ENCODE measurements around the gene COL4A2.
"Not testable (repeated sequence)": the region's sequence is repeated elsewhere in the genome, so short reads cannot be mapped to it uniquely, and the experiment has no call there.

COL4A2 gene

GRCh38 chr13:110475117-110475516 lies 168.0 kb downstream of the COL4A2 start:
- no peak for DNase-seq (ENCODE audit: low spot score)

DNA sequence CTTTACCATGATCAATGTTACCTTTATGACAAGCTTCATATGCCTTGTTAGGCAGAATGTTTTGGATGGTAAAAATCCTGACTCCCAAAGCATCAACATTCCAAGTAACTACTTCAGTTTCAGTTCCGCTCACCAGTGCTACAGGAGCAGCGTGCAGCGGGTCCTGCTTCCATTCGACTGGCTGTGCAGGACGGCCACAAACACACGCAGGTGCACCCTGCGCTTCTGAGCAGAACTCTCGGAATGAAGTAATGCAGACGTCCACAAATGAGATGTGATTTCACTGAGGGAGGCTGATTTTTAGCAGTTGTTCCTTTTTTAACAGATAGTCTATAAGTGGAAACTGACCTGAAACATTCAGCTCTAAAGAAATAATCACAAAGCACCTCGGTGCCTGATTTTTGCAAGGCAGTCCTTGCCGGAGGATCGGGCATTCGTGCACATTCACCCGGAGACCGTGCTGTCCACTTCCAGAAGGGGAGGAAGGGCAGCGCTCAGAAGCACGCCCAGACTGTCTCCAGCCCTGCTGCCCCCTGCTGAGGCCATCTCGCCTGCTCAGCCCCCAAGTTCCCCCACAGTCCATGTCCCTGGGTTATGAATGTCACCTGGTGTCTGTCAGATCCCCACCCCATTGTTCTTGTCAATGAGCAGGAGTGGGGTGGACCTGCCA lies 168.6 kb downstream of the COL4A2 start:
- no peak for DNase-seq (ENCODE audit: low spot score)

DNA sequence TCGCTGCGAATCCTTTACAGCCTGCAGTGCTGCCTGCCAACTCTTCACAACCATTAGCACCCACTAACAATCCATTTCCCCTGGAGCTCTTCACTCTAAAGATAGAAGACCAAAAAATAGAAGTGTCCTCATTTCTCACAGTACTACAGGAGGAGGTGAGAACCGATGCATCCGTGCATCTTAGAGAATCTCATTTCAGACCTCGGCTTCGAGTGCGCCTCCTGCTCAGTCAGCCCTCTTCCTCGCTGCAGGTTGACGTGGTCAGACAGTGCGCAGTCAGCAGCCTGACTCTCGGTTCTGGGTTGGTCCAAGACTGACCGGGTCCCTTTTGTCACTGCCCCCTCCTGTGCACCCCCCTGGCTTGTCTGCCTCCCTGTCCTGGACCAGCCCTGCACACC lies 169.1 kb downstream of the COL4A2 start:
- no peak for DNase-seq (ENCODE audit: low spot score)

- no peak for DNase-seq (ENCODE audit: low spot score)
Observed at GRCh38 chr13:110477706-110478245, 170.7 kb downstream of the COL4A2 start.

DNA sequence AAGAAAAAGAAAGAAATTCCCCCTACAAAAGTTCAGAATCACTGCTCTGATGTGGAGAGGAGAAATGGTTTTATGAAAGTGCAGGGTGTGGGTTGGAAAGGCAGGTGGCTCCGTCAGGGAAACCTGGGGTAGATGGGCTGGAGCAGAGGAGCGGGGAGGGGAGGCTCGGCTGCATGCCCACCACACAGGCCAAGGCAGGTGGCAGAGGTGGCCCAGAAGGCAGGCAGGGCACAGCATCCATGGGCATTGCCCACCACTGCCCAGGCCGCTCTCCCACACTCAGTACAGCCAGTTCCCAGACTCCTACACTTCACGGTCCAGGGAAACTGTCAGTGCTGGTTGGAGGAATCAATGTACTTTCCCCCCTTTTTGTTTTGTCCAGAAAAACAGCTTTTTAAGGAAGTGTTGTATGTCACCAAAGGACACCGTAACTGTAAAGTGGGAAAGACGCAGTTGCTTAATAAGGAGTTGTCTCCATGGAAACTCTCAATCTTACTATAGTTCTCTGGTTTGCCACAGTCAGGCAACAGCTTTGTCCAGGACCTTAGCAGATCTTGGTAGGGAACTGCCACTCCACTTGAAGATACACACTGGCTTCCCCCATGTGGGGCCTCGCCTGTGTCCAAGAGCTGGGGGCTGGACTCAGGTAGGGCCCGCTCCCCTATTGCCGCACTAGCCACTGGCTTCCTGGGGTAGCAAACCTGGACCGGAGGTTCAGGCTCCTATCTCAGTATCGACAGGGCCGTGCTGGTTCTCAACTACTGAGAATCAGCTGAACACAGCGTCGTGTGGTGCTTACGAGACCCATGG lies 171.5 kb downstream of the COL4A2 start:
- DNase-seq (ENCODE audit: low spot score), result no peak

DNA sequence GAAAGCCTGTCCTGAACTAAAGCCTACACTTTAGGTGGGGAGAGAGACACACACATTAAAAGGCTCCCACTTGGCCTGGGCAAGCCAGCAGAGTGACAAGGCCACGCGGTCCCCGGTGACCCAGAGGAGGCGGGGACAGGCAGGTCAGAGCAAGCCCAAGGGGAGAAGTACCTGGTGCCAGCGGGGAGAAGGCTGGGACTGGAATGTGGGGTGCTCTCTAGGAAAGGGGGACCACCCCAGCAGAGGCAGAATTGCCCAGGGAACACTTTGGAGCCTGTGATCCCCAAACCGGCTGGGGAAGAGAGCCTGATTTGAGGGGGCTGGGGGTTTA lies 172.1 kb downstream of the COL4A2 start:
- DNase-seq (ENCODE audit: low spot score), result no peak

GRCh38 chr13:110479648-110480047 lies 172.6 kb downstream of the COL4A2 start:
- DNase-seq (ENCODE audit: low spot score), result no peak

DNA sequence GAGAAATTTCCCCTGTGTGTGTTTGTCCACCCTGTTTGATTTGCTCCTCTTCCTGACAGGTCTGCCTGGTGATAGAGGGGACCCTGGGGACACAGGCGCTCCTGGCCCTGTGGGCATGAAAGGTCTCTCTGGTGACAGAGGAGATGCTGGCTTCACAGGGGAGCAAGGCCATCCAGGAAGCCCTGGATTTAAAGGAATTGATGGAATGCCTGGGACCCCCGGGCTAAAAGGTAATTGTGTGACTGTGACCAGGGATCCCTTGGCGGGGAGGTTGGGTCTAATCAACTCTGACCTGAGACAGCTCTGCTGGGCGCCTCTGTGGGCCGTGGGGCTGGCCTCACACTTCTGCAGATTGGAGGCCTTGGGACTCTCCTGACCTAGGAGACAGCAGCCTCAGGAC lies 173.1 kb downstream of the COL4A2 start:
- no peak for DNase-seq (ENCODE audit: low spot score)

DNA sequence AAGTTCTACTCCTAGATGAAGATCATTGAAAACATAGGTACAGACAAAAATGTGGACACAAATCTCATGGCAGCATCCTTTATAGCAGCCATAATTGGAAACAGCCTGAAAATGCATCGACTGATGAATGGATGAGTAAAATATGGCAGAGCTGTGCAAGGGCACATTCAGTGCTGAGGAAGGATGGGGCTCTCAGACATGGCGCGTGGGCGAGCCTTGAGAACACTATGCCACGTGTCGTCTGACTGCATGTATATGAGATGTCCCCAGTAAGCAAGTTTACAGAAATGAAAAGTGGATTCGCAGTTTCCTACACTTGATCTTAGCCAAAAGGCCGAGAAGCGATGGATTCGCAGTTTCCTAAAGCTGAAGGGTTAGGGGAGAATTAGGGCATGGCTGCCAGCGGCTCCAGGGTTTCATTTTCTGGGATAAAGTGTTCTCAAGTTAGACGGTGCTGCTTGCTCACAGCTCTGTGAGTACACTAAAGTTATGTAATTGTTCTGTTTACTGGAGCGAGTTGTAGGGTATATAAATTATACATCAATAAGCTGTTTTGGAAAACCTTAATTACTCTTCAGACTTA lies 176.4 kb downstream of the COL4A2 start:
- DNase-seq (ENCODE audit: low spot score), result no peak

GRCh38 chr13:110484290-110485048 lies 177.4 kb downstream of the COL4A2 start:
- no peak for DNase-seq (ENCODE audit: low spot score)

- DNase-seq (ENCODE audit: low spot score), result peak; percentile 76
Observed at GRCh38 chr13:110485604-110486003, 178.5 kb downstream of the COL4A2 start.

DNA sequence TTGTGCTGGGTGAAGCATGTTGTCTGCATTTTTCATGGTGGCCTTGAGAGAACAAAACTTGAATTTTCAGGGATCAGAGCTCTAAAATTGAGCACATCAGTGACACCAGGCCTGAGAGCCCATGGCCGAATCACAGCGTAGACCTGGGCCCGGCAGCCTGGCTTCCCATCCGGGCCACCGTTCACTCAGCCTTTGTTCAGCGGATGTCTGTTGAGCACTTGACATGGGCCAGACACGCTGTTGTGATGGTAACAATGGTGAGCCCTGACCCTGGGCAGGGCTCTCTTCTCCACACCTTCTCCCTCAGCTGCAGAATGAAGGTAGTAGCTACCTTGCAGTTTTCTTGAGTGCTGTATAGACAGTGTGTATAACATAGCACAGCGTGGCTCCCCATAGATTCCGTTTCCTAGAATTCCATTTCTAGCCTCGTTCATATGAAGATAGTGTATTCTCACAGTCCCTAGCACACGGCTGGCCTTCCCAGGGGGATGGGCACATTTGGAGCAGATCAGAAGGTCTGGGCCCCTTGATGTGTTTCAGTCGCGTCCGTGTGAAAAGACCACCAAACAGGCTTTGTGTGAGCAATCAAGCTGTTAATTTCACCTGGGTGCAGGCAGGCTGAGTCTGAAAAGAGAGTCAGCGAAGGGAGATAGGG lies 179.1 kb downstream of the COL4A2 start:
- DNase-seq (ENCODE audit: low spot score), result no peak

DNA sequence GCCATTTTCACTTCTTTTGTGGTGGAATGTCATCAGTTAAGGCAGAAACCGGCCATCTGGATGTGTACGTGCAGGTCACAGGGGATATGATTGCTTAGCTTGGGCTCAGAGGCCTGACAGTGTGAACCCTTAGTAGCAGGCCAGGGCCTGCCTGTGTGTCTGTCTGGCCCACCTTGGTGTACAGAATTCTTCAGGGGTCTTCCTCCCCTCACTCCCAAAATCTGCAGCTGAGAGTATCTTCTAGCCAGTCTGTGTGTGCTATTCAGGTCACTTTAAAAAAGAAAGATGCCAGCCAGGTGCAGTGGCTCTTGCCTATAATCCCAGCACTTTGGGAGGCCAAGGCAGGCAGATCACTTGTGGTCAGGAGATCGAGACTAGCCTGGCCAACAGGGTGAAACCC lies 179.8 kb downstream of the COL4A2 start:
- not testable (repeated sequence) for DNase-seq (ENCODE audit: low spot score)

DNA sequence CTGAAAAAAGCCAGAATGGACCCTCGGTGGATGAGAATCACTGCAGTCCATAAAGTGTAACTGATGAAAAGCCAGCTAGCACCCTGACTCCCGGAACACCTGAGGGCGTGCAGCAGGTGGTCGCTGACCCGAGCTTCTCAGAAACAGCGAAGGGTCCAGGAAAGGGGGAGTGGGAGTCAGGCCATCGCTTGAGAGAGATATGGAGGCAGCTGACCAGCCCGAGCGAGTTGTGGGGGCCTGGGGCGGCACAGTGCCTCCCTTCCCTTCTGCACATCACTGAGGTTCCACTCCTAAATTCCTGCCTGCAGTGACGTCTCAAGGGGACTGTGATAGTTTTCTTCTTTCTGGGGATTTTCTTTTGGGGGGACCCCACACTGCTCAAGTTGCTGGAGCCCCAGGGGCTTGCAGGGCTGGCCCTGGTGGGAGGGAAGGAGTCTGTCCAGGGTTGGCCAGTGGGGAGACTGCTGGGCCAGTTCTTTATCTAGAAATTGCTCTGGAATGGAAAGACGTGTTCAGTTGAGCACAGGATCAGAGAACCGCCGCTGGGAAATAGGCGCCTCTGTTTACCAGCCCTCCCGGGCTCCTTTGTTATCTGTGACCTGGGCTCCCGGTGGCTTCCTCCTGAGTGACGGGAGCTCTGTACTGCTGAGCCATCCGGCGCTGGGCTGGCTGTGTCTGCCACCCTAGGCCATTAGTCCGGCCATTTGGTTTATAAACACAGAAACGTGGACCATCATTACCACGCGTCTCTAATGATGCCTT lies 183.1 kb downstream of the COL4A2 start:
- DNase-seq (ENCODE audit: low spot score), result no peak

DNA sequence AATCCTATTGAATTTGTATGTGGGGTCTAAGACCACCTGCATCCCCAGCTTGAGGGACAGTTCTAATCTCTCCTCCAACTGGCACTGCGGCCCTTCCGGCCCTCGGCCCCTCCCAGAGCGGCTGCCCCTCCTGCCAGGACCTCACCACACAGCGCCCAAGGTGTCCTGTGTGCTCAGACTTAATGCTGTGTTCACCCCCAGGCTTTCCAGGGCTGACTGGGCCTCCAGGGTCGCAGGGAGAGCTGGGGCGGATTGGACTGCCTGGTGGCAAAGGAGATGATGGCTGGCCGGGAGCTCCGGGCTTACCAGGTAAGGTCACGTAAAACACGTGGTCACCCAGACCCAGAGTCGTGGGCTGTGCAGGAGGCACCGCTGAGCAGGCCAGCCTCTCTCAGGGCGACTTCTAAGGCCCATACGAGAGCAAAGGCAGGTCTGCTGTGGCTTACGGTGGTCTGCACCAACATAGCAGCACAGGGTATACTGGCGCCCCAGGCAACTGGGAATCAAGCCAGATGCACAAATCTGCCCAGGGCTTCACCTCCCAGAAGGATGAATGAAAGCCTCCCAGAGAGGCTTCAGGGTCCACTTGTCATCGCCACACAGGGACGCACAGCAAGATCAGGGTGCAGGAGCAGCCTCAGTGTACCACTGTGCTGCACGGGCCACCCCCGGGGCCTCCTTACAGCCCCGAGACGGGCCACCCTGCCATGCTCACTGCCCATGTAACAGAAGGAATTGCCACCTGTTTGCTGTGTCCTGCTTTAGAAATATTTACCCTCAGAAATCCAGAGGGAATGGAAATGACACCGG lies 185.0 kb downstream of the COL4A2 start:
- no peak for DNase-seq (ENCODE audit: low spot score)

DNA sequence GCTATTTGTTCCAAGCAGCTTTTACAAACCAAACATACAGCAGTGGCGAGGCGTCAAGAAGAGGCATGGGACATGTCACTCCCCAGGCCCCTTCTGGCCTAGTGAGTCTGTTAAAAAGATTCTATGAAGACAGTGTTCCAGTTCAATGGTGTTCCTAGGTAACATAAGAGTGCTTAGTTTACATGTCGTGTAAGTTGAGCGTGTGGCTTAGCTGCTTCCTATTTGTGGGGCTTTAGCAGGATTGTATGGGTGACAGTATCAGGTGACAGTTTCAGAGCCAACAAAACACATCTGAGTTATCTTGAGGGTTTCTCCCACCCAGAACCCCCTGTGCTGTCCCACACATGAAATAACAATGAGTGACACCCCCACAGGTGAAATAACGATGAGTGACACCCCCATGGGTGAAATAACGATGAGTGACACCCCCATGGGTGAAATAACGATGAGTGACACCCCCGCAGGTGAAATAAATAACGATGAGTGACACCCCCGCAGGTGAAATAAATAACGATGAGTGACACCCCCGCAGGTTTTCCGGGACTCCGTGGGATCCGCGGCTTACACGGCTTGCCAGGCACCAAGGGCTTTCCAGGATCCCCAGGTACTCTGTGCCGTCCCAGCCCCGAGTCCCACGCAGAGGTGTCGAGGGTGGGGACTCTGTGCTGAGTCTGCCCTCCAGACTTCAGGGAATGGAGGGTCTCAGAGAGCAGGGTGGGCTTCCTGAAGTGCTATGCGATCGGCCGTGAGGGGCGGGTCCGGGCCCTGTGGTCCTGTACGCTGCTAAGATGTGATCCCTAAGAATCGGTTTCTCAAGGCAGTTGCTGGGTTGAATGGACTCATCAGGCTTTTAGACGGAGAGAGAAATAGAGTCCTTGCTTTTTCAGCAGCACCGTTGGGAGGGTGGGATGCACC lies 185.9 kb downstream of the COL4A2 start:
- DNase-seq (ENCODE audit: low spot score), result no peak

DNA sequence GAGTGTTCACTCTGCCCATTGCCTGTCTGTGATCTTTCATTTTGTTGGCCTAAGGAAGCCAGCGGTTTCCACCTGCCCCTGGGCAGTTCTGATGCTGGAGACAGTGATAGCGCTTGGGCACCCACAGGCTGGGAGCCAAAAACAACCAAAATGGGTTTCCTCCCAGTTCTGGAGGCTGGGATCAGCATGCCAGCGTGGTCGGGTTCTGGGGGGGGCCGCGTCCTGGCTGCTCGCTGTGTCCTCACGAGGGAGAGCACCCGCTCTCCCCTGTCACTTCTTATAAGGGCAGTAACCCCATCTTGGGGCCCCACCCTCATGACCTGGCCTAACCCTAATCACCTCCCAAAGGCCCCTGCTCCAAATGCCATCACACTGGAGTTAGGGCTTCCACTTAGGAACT lies 186.5 kb downstream of the COL4A2 start:
- DNase-seq (ENCODE audit: low spot score), result no peak

DNA sequence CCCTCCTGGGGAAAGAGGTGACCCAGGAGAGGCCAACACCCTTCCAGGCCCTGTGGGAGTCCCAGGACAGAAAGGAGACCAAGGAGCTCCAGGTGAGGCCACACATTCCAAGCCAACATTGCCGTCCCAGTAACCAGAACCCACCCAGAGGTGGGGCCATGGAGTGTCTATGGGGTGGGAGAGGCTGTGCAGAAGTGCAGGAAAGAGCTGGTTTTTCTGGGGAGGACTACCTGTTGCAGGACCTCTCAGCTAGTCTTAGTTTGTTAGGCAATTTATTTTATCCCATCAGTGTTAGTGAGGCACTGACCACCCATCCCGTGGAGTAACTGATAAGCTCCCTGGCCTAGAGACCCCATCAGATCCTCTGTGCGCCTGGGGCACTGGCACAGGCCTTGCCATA lies 188.3 kb downstream of the COL4A2 start:
- no peak for DNase-seq (ENCODE audit: low spot score)

DNA sequence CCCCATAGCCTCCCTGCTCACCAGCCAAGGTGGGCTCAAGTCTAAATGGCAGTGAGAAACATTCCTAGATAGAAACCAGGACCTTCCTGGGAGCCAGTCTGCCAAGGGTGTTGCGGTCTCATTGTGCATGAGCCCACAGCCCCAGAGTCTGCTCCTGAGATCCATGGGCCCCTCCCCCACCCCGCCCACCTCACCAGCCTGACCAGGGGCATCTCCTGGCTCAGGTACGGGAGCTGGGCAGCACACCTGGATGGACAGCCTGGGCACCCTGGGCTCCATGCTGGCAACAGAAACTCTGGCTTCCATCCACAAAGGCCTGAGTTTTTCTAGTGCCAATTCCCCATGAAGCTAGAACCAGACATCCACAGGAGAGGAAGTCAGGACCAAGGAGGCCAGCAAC lies 188.8 kb downstream of the COL4A2 start:
- no peak for DNase-seq (ENCODE audit: low spot score)
